GM19452 (cell line): Measurements from ENCODE around the gene KLHL20.
A peak's percentile ranks its signal among the peaks of the same experiment; 100 is the strongest.
"Not testable (repeated sequence)": the region's sequence is repeated elsewhere in the genome, so short reads cannot be mapped to it uniquely, and the experiment has no call there.

Experiments
- ATAC-seq: cut with Tn5 transposase; IDR thresholded peaks from one replicate; pipeline ENCODE4 v1.9.1; 2021; ENCODE audit not compliant: unreplicated experiment

Gene KLHL20, protein sequence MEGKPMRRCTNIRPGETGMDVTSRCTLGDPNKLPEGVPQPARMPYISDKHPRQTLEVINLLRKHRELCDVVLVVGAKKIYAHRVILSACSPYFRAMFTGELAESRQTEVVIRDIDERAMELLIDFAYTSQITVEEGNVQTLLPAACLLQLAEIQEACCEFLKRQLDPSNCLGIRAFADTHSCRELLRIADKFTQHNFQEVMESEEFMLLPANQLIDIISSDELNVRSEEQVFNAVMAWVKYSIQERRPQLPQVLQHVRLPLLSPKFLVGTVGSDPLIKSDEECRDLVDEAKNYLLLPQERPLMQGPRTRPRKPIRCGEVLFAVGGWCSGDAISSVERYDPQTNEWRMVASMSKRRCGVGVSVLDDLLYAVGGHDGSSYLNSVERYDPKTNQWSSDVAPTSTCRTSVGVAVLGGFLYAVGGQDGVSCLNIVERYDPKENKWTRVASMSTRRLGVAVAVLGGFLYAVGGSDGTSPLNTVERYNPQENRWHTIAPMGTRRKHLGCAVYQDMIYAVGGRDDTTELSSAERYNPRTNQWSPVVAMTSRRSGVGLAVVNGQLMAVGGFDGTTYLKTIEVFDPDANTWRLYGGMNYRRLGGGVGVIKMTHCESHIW

DNA sequence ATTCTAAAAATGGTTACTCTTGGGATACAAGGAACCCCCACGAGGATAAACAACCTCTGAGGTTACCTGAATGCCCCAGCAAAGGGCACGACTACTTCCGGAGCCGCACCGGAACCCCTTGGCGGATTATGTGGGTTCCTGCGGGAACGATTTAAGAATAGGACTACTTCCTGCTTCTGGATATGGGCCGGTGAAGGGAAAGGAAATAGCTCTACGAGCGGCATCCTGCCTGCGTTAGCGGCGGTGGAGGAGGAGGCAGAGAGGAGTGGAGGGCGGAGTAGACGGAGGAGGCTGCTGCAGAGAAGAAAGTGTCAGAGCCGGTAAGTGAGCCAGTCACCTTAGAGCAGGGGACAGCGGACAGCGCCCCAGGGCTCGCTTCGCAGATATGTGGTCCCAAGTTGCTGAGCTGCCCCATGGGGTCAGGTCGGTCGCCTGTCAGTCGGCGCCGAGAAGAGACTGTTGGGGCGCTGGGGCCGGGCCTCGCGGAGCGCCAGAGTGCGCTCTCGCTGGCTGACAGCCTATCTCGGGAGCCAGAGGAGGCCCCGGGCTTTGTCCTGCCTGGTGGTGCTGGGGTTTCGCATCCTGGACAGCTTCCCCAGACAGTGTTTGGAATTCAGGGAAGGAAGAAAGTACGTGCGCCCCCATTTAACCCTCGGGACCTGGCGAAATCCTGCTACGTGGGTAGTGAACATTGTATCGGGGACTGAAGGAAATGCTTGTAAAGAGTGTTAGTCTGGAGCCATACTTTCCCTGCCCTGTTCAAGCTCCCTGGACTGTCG, at the start of gene KLHL20:
KLHL20 (plus strand) TSS at position 223 of the 779 bp plus-strand sequence. CDS start 1,063 bp downstream, outside the sequence.
- peak; percentile 97 for ATAC-seq

DNA sequence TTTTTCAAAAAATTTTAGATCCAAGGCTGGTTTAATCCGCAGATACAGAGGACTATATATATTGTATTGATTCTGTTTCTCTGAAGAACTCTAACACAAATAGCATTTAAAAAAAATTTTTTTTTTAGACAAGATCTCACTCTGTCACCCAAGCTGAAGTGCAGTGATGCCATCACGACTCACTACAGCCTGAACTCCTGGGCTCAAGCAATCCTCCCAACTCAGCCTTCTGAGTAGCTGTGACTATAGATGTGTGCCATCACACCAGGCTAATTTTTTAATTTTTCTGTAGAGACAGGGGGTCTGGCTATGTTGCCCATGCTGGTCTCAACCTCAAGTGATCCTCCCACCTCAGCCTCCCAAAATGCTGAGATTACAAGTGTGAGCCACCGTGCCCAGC, 48.1 kb upstream of the KLHL20 start:
- no peak for ATAC-seq

DNA sequence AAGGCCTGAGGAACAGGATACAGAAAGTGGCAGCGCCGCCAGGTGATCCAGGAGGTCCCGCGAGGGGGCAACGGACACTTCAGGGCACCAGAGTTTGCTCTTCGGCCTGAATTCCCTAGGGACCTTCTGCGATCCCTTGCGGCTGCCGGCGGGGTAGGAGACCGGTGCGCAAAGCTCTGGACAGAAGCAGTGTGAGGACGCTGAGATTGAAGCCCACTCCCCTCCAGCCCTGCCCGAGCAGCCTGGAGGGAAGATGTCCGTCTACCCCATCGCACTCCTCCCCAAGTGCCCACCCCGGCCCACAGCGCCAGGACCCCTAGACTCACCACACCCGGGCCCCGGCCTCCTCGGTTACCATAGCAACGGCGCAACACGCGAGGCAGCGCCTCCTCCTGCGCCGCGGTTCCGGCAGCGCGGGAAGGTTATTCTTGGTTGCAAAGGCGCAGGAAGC, 45.3 kb upstream of the KLHL20 start, which contains the start of gene ANKRD45:
ANKRD45 (minus strand) TSS at position 361 of the 451 bp plus-strand sequence. CDS start 10,433 bp downstream, outside the sequence.
- ATAC-seq: no peak

DNA sequence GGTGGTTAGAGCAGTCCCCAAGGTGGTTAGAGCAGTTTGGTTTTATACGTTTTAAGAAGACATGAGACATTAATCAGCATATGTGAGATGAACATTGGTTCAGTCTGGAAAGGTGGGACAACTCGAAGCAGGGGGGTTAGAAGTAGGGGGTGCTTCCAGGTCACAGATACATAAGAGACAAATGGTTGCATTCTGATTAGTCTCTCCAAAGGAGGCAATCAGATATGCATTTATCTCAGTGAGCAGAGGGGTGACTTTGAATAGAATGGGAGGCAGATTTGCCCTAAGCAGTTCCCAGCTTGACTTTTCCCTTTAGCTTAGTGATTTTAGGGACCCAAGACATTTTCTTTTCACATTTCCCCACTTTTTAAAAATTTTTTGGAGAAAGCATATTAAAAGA, 40.3 kb upstream of the KLHL20 start:
- ATAC-seq: not testable (repeated sequence)

DNA sequence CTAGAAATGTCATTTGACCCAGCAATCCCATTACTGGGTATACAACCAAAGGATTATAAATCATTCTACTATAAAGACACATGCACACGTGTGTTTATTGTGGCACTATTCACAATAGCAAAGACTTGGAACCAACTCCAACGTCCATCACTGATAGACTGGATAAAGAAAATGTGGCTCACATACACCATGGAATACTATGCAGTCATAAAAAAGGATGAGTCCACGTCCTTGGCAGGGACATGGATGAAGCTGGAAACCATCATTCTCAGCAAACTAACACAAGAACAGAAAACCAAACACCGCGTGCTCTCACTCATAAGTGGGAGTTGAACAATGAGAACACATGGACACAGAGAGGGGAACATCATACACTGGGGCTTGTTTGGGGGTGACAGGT, 34.6 kb upstream of the KLHL20 start:
- not testable (repeated sequence) for ATAC-seq

DNA sequence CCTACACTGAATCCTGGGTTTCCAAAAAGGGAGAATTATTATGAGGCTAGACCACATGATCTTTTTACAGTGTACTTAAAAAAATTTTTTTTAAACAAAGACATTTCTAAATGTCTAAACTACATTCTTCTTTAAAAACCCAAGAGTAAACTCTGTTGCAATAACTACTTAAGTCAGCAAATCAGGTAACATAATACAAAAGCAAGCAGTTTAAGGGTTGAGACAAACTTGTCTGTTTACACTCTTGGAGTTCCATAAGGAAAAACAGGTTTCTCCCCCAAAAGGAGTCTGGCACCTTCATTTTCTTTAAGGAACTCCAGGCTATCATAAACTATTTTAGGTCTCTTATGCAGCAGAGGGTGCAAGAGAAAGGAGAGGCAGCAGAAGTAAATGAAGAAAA, 32.6 kb upstream of the KLHL20 start:
- ATAC-seq: no peak

DNA sequence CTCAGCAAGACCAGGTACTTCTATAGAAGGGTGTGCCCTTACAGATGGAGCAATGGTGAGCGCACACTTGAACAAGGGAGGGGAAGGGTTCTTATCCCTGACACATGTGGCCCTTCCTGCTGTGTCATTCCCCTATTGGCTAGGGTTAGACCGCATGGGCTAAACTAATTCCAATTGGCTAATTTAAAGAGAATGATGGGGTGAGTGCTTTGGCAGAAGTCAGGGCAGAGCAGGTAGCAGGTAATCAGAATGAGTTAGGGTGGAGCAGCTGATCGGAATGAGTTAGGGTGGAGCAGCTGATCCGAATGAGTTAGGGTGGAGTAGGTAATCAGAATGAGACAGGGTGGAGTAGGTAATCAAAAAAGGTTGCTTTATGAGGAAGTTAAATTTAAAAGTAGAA, 30.9 kb upstream of the KLHL20 start:
- not testable (repeated sequence) for ATAC-seq

DNA sequence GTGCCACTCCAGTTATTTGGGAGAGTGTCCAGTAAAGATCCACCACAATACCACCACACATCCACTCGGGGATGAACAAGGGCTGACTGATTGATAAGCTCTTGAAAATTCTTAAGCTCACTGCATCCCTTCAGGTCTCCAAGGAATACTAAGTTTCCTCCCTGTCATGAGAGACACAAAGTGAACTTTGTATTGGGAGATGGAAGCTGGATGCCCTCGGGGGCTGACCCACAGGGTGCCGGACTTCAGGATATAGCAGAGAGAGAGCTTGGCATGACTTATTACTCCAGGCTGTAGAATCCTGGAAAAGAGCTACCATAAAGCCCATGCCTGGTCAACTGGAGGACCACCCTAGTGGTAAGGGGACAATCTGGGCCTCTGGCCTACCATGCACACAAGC, 29.7 kb upstream of the KLHL20 start:
- not testable (repeated sequence) for ATAC-seq

DNA sequence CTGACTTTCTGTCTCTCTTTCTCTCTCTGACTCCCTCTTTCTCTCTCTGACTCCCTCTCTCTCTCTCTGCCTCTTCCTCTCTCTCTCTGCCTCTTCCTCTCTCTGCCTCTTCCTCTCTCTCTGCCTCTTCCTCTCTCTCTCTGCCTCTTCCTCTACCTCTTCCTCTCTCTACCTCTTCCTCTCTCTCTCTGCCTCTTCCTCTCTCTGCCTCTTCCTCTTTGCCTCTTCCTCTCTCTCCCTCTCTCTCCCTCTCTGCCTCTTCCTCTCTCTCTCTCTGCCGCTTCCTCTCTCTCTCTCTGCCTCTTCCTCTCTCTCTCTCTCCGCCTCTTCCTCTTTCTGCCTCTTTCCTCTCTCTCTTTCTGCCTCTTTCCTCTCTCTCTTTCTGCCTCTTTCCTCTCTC, 26.5 kb upstream of the KLHL20 start:
- no peak for ATAC-seq

DNA sequence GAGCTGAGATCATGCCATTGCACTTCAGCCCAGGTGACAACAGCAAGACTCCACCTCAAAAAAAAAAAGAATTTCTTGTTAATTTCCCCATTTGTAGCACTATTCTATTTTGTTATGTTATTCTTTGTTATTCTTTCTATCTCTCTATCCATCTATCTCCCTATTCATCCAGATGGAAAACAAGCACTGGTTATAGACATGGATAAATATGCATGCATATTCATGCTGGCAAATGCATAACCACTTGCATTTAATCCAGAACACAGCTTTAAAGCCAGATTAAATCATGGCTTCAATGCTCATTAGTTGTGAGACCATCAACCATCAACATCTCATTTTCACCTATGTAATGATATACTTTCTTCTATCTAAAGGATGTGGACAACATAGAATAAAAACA, 21.5 kb upstream of the KLHL20 start:
- ATAC-seq: no peak

DNA sequence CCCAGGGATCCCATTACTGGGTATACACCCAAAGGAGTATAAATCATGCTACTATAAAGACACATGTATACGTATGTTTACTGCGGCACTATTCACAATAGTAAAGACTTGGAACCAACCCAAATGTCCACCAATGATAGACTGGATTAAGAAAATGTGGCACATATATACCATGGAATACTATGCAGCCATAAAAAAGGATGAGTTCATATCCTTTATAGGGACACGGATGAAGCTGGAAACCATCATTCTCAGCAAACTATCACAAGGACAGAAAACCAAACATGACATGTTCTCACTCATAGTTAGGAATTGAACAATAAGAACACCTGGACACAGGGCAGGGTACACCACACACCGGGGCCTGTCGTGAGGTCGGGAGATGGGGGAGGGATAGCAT, 13.5 kb upstream of the KLHL20 start:
- ATAC-seq: not testable (repeated sequence)

DNA sequence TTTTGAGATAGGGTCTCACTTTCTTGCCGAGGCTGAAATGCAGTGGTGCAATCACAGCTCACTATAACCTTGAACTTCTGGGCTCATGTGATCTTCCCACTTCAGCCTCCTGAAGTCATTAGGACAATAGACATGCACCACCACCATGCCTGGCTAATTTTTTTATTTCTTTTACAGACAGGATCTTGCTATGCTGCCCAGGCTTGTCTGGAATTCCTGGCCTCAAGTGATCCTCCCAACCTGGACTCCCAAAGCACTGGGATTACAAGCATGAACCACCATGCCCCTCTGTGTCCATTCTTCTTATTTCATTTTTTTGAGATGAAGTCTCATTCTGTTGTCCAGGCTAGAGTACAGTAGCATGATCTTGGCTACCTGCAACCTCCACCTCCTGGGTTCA, 12.0 kb upstream of the KLHL20 start:
- no peak for ATAC-seq

DNA sequence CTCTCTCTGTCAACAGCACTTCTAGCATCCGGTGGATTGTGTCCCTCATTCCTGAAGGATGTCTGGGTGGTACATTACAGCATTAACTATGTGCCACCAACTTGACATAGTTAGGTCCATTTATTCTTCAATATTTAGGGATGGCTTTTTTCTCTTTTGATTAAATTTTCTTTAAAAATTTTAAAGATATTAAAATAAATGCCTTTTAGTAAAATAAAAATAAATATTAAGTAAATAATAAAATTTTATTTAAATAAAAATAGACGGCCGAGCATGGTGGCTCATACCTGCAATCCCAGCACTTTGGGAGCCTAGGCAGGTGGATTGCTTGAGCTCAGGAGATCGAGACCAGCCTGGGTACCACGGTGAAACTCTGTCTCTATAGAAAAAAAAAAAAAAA, 9.7 kb upstream of the KLHL20 start:
- no peak for ATAC-seq

DNA sequence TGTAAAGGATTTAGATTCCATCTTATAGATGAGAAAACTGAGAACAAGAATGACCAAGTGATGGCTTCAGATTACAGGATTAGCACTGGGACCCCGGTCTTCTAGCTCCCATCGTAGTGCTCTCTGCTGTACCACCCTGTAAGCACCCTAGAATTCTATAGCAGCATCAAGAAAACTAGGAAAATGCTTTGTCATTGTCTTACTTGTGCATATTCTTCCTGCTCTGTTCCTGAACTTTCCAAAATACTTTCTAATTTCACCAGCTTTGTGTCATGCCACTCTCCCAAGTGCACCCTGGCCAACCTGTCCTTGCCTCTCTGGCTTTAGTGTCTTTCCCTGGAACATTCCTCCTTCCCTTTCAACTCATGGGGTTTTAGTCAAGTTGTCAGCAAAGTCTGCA, 6.0 kb upstream of the KLHL20 start:
- no peak for ATAC-seq

DNA sequence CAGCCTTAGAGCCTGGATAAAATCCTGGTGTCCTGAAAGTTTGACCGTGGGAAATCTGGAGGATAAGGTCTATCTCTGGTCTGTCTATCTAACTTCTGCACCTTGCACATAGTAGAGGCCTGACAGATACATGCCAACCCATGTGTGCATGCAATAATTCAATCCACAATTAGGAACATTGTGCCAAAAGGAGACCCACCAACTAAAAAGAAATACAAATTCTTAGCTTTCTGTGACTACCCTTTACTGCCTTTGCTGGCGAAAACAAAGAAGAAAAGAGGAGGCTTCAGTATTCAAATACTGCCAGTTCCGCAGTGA, 381 bp upstream of the KLHL20 start:
- ATAC-seq: no peak

DNA sequence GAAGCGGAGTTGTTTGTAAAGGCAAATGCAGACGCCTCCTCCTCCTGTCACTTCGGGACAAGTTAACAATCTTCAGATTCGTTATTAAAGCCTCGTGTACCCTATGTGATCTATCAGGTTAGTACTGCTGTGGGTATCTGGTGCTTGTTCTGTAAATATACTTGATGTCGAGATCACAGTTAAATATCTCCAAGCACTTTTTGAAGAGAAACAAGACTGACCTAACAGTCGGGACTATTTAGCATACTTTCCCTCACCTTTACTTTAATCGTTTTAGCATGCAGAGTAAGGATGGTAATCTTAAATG, 710 bp downstream of the KLHL20 start:
- ATAC-seq: no peak

DNA sequence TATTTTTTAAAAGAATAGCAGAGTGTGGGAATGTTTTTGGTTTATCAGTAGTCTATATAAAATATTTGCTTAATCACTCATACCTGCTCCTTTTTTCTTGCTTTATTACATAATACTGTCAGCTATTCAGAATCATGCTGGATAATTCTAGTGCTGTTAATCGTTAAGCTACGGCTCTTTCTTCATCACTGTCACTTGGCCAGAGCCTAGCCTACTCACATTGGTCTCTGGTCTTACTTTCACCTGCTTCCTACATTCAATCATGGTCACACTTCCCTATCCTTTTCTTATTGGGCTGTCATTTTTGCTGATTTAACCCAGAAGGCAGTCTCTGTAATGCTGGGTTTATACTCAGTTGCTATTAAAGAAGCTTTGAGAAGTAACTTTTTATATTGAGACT, 2.5 kb downstream of the KLHL20 start:
- ATAC-seq: no peak

DNA sequence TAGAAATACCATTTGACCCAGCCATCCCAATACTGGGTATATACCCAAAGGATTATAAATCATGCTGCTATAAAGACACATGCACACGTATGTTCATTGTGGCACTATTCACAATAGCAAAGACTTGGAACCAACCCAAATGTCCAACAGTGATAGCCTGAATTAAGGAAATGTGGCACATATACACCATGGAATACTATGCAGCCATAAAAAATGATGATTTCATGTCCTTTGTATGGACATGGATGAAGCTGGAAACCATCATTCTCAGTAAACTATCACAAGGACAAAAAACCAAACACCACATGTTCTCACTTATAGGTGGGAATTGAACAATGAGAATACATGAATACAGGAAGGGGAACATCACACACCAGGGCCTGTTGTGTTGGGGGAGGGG, 16.6 kb downstream of the KLHL20 start:
- not testable (repeated sequence) for ATAC-seq

DNA sequence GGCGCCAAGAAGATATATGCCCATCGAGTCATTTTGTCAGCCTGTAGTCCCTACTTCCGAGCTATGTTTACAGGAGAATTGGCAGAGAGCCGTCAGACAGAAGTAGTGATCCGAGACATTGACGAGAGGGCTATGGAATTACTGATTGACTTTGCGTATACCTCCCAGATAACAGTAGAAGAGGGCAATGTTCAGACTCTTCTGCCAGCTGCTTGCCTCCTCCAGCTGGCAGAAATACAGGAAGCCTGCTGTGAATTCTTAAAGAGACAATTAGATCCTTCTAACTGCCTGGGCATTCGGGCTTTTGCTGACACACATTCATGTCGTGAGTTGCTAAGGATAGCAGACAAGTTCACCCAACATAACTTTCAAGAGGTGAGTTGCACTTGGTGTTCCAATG, 19.1 kb downstream of the KLHL20 start:
- no peak for ATAC-seq

DNA sequence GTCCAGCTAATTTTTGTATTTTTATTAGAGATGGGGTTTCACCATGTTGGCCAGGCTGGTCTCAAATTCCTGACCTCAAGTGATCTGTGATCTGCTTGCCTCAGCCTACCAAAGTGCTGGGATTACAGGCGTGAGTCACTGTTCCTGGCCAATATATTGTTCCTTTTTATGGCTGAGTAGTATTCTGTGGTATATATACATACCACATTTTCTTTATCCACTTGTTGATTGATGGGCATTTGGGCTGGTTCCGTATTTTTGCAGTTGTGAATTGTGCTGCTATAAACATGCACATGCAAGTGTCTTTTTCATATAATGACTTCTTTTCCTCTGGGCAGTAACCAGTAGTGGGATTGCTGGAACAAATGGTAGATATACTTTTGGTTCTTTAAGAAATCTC, 21.3 kb downstream of the KLHL20 start:
- not testable (repeated sequence) for ATAC-seq

DNA sequence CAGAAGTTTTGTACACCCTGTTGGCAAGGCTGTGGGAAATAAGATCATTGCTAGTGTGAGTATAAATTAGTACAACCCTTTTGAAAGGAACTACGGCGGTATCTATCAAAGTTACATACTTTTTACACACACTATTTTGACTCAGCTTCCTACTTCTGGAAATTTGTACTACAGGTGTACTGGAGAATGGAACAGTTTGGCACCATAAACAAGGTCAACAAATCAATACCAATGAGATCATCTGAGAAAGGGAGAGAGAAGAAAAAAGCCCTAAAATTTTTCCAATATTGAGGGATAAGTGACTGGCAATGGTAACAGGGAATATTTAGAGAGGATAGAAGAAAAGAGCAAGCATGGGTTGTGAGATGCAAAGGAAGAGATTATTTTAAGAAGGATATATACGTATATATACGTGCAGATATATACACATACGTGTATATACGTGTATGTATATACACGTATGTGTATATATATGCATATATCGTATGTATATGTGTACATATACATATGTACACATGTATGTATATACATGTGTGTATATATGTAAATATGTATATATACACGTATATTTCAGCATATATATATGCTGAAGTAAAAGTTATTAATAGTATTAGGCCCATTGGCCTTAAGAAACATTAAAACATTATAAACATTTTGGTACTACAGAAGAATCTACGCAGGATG, 27.6 kb downstream of the KLHL20 start:
- ATAC-seq: no peak
